SW 1271 (cell line): ENCODE data around the gene IL1F10.

Source experiments
- DNase-seq, 2 experiments: peaks; one replicate each; lab custom pipeline; 2025; lab: John Stamatoyannopoulos, UW

IL1F10 gene

DNA sequence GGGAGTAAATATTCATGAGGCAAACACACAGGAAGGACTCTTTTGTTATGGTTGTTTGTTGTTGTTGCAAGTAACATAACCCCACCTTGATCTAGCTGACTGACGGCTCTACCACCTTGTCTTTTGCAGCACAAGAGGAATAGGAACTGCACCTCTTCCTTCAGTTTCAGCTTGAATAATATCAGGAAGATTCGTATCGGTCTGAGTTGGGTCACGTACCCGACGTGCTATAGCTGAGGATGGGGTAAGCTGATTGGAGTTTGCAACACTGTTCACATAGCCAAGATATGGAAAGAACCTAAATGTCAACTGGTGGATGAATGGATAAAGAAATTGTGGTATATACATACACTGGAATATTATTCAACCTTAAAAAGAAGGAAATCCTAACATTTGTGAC, 45.1 kb downstream of the IL1F10 start:
- no peak for DNase-seq

DNA sequence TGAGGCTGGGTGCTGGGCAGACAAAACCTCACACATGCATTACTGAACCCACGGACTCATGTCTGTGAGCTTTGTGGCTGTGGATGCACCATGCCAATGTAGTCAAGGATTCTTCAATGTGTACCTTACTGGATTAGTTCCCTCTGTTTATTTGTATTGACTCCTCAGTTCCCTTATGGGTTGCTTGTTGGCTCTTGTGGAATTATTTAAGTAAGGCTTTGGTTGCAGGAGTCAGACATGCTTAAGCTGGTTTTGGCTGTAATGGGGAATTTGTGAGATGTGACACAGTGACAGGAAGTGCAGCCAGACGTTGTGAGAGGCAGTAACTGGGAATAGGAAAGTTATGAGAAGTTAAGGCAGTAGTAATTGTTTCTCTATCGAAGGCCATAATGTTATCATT, 46.0 kb downstream of the IL1F10 start:
- no peak for DNase-seq

DNA sequence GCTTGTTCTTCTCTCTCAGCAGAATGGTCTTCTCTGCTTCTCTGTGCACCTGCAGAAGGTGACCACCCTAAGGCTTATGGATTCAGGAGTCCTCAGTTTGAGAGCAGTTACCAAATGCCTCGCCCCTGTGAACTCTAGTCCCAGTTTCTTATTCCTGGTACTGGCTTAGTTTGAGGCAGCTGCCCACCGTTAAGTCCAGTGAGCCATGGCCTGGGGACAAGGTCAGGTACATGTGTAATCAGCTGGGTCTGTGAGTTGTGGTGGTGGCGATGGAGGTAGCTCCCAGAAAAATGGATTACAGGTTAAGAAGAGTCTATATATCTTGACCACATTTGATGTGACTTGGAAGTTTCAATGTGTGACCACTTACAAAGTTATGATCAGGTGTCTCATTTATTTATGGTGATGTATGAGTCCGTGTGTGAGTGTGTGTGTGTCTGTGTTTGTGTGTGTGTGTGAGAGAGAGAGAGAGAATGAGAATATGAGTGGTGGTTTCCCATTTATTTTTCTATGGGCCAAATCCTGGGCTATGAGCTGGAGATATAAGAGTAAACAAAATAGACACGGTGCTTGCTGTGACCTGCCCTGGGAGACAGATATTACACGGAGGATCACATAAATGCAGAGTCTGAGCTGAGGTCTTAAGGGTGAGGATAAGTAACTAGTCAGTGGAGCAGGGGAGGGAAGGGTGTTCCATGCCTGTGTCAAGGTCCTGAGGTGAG, 46.6 kb downstream of the IL1F10 start:
- DNase-seq = no peak

DNA sequence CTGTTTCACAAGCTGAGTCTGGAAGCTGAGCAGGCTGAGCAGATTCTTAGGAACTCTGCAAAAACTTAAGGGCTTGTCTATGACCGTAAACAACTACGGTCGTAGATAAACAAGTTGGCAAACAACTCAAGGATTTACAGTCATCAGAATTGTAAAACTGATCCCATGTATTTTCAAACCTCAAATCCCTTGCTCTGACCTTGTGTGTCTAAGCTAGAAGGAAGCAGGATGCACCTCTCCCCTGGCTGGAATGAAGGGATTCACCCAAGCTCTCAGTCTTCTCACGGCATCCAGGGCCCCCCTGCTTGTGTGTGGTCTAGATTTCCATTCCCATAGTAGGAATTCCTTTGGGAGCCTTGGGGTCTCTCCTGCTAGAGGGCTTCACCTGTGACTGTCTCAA, 47.2 kb downstream of the IL1F10 start:
- no peak for DNase-seq

DNA sequence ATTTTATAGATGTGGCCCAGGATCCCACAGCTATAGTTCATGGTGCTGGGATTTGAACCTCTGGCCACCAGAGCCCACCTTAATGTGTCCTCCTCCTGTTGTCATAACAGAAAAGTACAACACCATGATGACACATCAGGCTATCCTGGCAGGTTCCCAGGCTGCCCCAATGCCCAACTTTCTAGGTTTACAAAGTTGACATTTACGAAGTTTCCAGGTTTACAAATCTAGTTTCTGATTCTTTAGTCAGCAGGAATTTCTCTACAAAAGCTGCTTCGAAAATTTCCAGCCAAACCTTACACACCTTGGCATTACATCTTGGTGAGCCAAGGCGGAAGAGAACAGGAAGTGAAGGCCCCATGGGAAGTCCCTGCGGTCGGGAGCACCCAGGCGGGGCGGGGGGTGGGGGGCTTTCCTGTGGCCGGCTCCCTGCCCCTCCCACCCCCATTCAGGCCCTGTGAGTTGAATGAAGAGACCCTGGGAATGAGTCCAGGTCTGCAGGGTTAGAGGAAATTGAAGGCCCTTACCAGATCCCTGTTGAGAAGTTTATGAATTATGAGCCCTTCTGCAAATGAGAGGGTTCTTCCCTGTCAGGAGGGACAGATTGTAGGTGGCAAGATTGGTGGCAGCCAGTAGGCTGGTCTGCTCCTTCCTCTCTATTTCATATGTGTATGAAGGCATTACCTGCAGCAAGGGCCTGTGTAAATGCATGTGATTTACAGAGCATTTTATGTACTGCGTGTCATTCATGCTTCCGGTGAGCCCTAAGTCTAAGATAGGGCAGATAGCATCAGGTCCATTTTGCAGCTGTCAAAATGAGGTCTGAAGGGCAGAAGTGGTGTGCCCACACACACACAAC, 48.6 kb downstream of the IL1F10 start:
- no peak for DNase-seq

DNA sequence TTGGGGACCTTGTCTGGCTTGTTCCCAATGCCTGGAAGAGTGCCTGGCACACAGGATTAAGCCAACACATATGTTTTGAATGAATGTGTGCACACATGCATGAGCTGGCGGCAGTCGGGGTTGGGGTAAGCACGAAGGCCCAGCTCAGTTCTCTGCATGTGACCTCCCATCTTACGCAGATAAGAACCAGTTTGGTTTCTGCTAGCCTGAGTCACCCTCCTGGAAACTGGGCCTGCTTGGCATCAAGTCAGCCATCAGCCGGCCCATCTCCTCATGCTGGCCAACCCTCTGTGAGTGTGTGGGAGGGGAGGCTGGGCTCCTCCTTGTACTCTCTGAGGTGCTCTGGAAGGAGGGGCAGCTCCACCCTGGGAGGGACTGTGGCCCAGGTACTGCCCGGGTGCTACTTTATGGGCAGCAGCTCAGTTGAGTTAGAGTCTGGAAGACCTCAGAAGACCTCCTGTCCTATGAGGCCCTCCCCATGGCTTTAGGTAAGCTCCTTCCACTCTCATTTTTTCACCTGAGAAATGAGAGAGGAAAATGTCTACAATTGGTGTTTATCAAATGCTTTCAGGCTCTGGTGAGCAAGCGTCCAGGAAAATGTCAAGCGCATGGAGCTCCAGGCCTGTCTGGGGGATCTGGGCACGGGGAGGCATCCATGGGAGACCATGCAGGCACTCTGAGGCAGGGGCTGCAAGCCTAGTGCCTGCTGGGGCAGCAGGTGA, 49.9 kb downstream of the IL1F10 start:
- no peak for DNase-seq

DNA sequence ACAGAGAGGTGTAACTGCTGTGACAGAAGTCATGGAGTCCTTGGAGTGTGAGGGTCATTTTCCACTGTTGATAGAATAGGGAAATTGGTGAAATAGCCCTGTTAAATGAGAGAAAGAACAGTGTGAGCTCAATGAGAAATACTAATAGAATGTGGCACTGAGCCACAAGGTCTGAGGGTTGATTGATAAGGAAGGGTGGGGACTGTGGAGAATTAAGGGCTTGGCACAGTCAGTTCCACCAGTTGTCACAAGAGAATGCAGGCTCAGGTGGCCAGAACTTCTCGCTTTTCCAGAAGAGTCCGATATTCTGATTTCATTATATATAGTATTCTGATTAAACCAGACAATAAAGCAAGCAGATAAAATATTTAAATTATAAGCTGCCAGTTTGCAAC, 50.5 kb downstream of the IL1F10 start:
- no peak for DNase-seq

DNA sequence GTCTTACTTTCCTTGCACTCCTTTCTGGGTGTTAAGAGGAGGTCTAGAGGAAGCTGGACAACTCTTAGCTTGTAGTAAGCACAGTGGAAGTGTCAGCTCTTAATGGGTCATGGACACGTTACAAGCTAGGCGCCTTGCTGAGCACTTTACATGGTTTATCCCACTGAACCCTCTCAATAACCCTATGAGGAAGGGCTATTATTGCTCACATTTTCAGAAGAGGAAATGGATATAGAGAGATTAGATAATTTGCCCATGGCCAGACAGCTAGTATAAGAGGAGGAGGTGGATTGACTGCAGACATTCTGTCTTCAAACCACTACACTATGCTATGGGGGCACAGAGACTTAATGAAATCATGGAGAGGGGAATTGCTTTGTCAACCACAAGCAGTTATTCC, 51.3 kb downstream of the IL1F10 start:
- DNase-seq = no peak

DNA sequence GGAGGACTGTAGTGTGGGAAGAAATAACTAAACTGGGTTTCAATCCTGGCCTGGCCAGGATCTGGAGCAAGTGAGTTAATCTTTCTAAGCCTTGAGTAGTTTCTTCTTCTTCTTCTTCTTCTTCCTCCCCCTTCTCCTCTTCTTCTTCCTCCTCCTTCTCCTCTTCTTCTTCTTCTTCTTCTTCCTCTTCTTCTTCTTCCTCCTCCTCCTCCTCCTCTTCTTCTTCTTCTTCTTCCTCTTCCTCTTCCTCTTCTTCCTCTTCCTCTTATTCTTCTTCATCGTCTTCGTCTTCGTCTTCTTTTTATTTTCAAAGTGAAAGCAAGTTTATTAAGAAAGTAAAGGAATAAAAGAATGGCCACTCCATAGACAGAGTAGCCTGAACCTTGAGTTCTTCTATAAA, 53.1 kb downstream of the IL1F10 start:
- no peak for DNase-seq

DNA sequence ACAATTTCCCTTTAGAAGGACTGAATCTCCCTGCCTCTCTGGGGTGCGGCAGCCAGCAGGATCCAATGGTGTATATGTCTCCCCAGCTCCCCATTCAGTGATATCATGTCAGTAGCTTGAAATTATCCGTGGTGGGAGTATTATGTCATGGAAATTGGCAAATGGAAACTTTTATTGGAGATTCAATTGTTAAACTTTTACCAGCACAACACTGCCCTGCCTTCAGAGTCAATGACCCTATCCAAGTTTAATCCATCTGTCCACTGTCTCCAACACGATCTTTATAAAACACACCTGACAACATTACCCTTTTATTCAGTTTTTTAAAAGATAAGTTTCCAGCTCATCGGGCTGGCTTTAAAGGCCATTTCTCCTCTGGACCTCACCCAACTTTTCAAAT, 54.6 kb downstream of the IL1F10 start:
- no peak for DNase-seq

DNA sequence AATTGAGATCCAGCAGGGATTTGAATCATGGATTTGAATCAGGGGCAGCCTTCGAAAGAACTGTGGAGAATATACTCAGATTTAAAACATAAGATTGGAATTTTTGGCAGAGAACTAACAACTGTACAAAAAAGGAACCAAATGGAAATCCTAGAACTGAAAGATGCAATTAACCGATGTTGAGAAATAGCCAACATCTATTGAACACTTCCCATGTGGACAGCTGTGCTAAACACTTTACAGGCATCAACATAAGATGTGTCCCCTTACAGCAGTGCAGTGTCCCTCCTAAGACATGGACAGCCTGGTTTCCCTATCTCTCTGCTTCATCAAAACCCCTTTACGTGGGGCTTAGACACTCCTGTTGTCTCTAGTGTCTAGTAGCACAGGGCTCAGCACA, 56.0 kb downstream of the IL1F10 start:
- no peak for DNase-seq

DNA sequence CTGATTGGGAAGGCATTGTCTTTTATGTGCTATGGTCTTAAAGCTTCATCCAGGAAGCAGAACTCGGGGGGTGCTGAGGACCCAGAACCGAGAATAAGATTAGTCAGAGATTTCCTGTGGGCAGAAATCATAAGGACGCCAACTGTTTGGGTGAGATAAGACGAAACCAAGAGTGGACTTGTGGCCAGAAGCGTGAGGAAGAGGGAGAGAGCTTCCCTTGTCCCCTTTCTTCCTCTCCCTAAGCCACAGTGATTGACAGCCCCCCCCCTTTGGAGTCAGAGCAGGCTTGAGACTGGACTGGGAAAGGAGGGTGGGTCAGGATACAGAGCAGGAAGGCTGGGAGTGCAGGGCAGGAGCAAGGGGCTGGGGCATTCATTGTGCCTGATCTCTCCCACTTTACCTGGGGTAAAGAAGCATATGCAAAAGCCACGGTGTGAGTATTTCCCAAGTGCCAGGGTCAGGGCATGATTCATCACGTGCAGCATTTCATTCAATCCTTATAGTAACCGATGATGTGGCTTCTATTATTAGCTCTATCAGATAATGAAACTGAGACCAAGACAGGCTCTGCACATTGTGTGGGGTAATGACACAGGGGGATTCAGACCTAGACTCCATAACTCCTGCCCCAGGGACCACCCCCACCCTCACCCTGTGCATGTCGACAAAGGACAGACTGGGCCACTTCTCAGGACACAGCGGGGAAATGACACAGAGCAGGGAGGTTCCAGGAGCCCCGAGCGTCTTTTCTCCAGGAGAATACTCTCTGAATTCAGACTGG, 56.6 kb downstream of the IL1F10 start:
- no peak for DNase-seq
